Sigmoid colon (tissue), 3 donors: ENCODE data around the gene OR5I1.

Experiments
- POLR2A ChIP-seq, 2 donors: fragments of 450-650 bp; IDR thresholded peaks; one replicate each; pipeline ENCODE4 v1.6.1; 2016; ENCODE audit warnings: antibody characterized with exemption in 2 of 2, mild to moderate bottlenecking in 2 of 2, moderate library complexity in 2 of 2
- TF ChIP-seq, protein P1 (sequence below), 4 experiments: fragments of 450-650 bp in 3 of 4; fragments of 200-600 bp in 1 of 4; IDR thresholded peaks; one replicate each; pipeline ENCODE4 v1.5.1; 2016 to 2019; ENCODE audit warnings: antibody characterized with exemption in 4 of 4, mild to moderate bottlenecking in 3 of 4, moderate library complexity in 2 of 4

DNA sequence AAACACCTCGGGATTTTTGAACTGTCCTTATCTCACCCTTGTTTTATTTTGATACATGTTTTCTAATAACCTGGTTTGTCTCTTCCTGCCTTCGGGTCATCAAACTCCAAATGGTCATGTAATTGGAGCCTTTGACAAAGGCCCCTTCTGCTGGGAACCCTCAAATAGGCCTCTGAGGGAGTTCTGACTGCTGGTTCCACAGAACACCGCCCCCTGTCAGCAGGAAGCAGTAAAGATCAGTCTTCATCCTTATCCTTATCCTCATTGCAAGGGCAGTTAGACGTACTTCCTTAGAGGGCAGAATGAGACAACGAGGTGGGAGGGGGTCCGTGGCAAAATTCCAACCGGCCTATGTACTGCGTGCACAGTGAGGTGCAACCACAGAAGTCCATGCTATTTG is 41.0 kb downstream of the OR5I1 start:
- TF ChIP-seq, protein P1, sequence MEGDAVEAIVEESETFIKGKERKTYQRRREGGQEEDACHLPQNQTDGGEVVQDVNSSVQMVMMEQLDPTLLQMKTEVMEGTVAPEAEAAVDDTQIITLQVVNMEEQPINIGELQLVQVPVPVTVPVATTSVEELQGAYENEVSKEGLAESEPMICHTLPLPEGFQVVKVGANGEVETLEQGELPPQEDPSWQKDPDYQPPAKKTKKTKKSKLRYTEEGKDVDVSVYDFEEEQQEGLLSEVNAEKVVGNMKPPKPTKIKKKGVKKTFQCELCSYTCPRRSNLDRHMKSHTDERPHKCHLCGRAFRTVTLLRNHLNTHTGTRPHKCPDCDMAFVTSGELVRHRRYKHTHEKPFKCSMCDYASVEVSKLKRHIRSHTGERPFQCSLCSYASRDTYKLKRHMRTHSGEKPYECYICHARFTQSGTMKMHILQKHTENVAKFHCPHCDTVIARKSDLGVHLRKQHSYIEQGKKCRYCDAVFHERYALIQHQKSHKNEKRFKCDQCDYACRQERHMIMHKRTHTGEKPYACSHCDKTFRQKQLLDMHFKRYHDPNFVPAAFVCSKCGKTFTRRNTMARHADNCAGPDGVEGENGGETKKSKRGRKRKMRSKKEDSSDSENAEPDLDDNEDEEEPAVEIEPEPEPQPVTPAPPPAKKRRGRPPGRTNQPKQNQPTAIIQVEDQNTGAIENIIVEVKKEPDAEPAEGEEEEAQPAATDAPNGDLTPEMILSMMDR (IDR thresholded peaks at IDR 0.05): no peak
- TF ChIP-seq POLR2A (IDR thresholded peaks at IDR 0.05): no peak
